Measurements from ENCODE around the gene ERBB2.

DNA sequence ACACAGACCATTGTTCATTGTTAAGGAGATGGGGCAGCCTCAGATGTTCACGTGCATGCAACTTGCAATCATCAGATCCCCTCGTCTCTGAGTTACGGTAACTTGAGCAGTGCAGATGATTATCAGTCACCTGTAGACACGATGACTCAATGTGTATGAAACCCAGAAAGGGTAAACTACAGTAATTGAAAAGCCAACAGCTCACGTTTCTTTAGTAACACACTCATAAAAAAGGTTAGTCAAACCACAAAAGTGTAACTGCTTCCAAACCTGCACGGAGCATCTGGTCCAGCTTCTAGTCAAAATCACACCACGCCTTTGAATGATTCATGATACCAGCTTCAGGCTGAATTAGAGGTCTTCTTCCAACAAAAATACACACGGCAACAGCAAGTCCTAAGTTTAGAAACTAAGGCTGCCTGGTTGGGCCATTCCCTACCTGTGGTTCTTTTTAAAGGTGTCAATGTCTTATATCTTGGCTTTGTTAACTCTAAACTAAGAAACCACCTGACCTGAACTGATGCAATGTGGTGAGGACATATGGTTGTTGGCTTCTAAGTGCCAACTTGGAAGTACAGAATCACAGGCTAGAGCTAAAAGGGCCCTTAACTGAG, 70.2 kb downstream of the ERBB2 start:
- TF ChIP-seq POLR2AphosphoS5 (IDR thresholded peaks at IDR 0.05; ENCODE audit: low read depth, low read length) (no peak), EP300 (IDR thresholded peaks at IDR 0.05; ENCODE audit: borderline replicate concordance in 1 of 2, low read depth in 2 of 2, low read length in 2 of 2) (no peak), ASH2L (IDR thresholded peaks at IDR 0.05; ENCODE audit: low read length) (no peak), TAF1 (IDR thresholded peaks at IDR 0.05; ENCODE audit: low read depth, low read length) (no peak), POLR2A (IDR thresholded peaks at IDR 0.05; ENCODE audit: control extremely low read depth in 1 of 2, low read depth in 2 of 2, low read length in 2 of 2) (no peak), RXRA (IDR thresholded peaks at IDR 0.05; ENCODE audit: insufficient read depth, low read depth, low read length) (no peak), ZNF274 (IDR thresholded peaks at IDR 0.05; ENCODE audit: borderline replicate concordance, extremely low read depth, low read length) (no peak), EZH2 (IDR thresholded peaks at IDR 0.05; ENCODE audit: low read depth, low read length, severe bottlenecking) (no peak), CHD2 (IDR thresholded peaks at IDR 0.05; ENCODE audit: low read length) (no peak)
- TF ChIP-seq, protein P1, sequence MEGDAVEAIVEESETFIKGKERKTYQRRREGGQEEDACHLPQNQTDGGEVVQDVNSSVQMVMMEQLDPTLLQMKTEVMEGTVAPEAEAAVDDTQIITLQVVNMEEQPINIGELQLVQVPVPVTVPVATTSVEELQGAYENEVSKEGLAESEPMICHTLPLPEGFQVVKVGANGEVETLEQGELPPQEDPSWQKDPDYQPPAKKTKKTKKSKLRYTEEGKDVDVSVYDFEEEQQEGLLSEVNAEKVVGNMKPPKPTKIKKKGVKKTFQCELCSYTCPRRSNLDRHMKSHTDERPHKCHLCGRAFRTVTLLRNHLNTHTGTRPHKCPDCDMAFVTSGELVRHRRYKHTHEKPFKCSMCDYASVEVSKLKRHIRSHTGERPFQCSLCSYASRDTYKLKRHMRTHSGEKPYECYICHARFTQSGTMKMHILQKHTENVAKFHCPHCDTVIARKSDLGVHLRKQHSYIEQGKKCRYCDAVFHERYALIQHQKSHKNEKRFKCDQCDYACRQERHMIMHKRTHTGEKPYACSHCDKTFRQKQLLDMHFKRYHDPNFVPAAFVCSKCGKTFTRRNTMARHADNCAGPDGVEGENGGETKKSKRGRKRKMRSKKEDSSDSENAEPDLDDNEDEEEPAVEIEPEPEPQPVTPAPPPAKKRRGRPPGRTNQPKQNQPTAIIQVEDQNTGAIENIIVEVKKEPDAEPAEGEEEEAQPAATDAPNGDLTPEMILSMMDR (IDR thresholded peaks at IDR 0.05; ENCODE audit: control extremely low read depth in 1 of 3, insufficient read depth in 1 of 3, low read depth in 1 of 3, low read length in 3 of 3), result no peak
- TF ChIP-seq, protein P2, sequence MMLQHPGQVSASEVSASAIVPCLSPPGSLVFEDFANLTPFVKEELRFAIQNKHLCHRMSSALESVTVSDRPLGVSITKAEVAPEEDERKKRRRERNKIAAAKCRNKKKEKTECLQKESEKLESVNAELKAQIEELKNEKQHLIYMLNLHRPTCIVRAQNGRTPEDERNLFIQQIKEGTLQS (IDR thresholded peaks at IDR 0.05; ENCODE audit: insufficient read depth, low read depth, low read length), result no peak
